ENCODE data around the gene APOBEC3B. TPM values are rescaled to one million over a fixed set of nuclear protein-coding genes. Genes with fewer than 3 reads are reported as not detected.

APOBEC3B gene
- total and polyA plus RNA-seq, 2 donors (not counting 3 experiments of a cell fraction or from before 2014, with no cell fraction given), result 10.3 to 19.9 TPM

- Histone ChIP-seq H3K79me2 (ENCODE audit: control insufficient read depth, insufficient read depth, low read length) (no peaks in the 10 kb centered on the region), H3K9me1 (replicated peaks; ENCODE audit: control insufficient read depth, extremely low read depth, insufficient read depth, low read length) (no peaks in the 10 kb centered on the region), H3K4me1 (ENCODE audit: control insufficient read depth, extremely low read depth, insufficient read depth, low read length) (no peaks in the 10 kb centered on the region), H3K36me3 (ENCODE audit: control insufficient read depth in 2 of 2, extremely low read depth in 1 of 2, insufficient read depth in 2 of 2, low read length in 2 of 2) (no peaks in the 10 kb centered on the region), H4K20me1 (replicated peaks; ENCODE audit: control insufficient read depth, extremely low read depth, insufficient read depth, low read length) (no peaks in the 10 kb centered on the region), H3K9me3 (replicated peaks; ENCODE audit: control insufficient read depth, insufficient read depth, low read length) (no peaks in the 10 kb centered on the region), H3K4me2 (ENCODE audit: insufficient read depth, low read length) (no peak overlapping the region), H3K9ac (replicated peaks; ENCODE audit: extremely low read depth, insufficient read depth, low read length) (no peak overlapping the region), H3K4me3 (replicated peaks in 1 of 3; ENCODE audit: insufficient read depth in 1 of 3, low read depth in 1 of 3, low read length in 3 of 3) (no peak overlapping the region), H2AFZ (ENCODE audit: low read depth, low read length) (no peak overlapping the region), H3K27me3 (ENCODE audit: control insufficient read depth in 2 of 2, insufficient read depth in 2 of 2, low read length in 2 of 2) (peaks cover 0 to 8% of the 10 kb centered on the region in 2 experiments), H3K27ac (ENCODE audit: insufficient read depth, low read depth, low read length) (no peak overlapping the region)
- TF ChIP-seq EZH2 (IDR thresholded peaks at IDR 0.05; ENCODE audit: borderline replicate concordance, low read depth, low read length, severe bottlenecking) (no peak), POLR2A (IDR thresholded peaks at IDR 0.05; ENCODE audit: low read depth, low read length) (no peak), JUN (IDR thresholded peaks at IDR 0.05; ENCODE audit: borderline replicate concordance, insufficient read depth, insufficient read length, low read depth) (no peak), MYC (IDR thresholded peaks at IDR 0.05; ENCODE audit: low read depth, low read length) (no peak), POLR2AphosphoS5 (IDR thresholded peaks at IDR 0.05; ENCODE audit: insufficient read depth, low read depth, low read length) (no peak), GATA2 (IDR thresholded peaks at IDR 0.05; ENCODE audit: insufficient read depth, insufficient read length, low read depth, low read length) (no peak), FOS (IDR thresholded peaks at IDR 0.05; ENCODE audit: borderline replicate concordance, insufficient read depth, low read length) (no peak), MAX (IDR thresholded peaks at IDR 0.05; ENCODE audit: insufficient read depth, insufficient read length) (no peak), CTCF (IDR thresholded peaks at IDR 0.05; ENCODE audit: extremely low read depth in 1 of 2, insufficient read depth in 1 of 2, low read depth in 1 of 2, low read length in 2 of 2) (no peak)
- no TSS peak for BruUV-seq (replicated peaks)
- intact Hi-C loops (cut with micrococcal nuclease), result no loop called here
- POLR2A ChIA-PET, result no interaction called here
- dilution Hi-C loops (cut with MboI; ENCODE audit: extremely low pct_ligation_motif_present, low sequenced_read_pairs), result no loop called here
- FAIRE-seq (no peak), DNase-seq (ENCODE audit: low read depth, low spot score) (no peak)
- CTCF ChIA-PET, result interaction anchor here (0.9 to 1.3 kb wide), 2 partner anchors 19 to 77 kb away, joined by 3 to 4 read pairs; no protein-coding TSS in a partner anchor
Measured at GRCh38 chr22:38946771-38947170, 35.4 kb upstream of the APOBEC3B start.
